Measurements from ENCODE around the gene GTF2E1.

The GTF2E1 gene

DNA sequence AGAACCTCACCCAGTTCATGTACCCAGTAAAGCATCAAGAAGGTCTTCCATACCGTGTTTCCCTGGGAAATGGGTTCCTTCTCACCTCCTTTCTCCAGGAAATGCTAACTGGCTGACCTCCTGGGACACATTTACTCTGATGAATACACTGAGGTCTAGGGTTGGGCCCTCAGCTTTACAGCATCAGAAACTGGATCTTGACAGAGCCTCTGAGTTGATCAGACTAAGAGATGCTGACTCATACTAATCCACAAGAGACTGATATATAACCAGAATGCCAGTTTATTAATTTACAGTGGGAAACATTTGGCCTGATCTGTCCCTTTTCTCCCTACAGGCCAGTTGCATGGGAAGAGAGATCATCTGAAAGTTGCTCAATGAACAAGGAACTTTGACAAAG is 55.8 kb downstream of the GTF2E1 start:
- no peak for DNase-seq (ENCODE audit: low read depth in 2 of 2)

DNA sequence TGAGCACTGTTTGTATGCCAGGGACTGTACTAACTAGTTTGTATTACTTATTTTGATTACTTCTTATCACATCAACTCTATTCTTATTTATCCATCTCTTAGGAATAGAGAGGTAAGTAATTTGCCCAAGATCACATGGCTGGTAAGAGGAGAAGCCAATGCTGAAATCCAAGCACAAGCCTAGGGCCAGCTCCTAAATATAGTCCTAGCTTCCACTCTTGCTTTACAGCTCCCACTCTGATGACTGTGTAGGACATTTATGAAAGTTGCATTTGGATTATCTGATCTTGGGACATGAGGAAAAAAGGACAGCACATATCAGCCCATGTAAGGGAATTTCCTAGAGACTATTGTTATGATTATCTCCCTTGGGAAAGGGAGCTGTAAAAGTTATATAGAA is 58.1 kb downstream of the GTF2E1 start:
- no peak for DNase-seq (ENCODE audit: low read depth in 2 of 2)

DNA sequence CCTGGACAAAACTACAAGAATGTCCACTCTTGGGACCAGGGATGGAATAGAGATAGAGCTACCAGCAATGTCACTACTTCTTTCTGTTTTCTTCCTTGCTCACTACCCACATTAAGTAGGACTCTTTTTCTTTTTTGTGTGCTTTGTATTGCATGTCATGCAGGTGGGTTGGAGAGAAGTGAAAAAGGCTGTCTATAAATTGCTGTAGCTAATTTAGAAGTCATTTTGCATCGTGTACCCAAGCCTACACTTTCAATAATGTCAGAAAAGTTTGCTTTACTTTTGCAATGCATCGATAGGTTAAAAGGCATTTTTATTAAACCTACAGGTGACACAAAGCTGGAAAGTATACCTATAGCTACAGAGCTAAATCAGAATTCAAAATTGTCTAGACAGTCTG is 58.9 kb downstream of the GTF2E1 start:
- no peak for DNase-seq (ENCODE audit: low read depth in 2 of 2)

DNA sequence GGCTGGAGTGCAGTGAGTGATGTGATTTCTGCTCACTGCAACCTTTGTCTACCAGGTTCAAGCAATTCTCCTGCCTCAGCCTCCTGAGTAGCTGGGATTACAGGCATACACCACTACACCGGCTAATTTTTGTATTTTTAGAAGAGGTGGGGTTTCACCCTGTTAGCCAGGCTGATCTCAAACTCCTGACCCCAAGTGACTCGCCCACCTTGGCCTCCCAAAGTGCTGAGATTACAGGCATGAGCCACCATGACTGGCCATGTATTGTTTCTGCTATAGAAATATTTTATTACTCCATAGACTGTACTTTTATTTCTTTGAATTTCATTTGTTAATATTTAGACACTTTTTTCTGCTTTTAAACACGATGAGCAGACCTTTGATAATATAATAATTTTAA is 60.4 kb downstream of the GTF2E1 start:
- no peak for DNase-seq (ENCODE audit: low read depth in 2 of 2)

DNA sequence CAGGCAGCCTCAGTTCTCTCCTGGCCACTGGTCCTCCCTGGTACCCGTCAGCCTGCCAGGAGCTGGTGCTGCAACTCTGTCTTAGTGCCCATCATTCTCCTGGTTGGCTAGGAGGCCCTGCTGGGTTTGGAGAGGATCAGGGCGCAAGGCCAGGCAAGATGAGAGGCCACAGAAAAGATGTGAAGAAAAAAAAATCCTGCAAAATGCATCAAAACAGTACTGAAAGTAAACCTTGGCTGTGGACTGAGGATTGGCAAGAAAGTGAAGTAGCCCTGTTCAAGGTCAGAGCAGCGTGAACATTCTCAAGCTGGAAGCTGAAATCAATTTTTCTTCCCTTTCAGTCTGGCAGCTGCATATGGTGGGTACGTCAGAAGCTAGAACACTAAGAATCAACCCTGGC is 74.2 kb downstream of the GTF2E1 start:
- DNase-seq (ENCODE audit: low read depth in 2 of 2): no peak

DNA sequence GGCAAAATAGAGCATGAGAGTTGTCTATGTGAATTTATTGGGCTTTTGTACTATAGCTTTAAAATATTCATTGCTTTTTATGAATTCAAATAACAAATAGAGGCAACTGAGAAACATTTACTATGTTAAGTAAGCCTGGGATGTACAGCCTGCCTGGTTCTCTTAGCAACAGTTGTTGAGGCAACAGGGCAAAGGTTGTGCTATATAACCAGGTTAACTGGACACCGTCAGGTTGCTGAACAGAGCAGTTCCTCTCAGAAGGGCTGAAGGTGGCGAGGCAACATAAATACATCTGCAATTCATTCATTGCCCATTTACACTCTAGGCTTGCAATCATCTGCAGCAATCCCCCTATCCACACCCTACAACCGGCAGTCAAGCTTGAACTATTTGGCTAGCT is 78.2 kb downstream of the GTF2E1 start:
- no peak for DNase-seq (ENCODE audit: low read depth in 2 of 2)

DNA sequence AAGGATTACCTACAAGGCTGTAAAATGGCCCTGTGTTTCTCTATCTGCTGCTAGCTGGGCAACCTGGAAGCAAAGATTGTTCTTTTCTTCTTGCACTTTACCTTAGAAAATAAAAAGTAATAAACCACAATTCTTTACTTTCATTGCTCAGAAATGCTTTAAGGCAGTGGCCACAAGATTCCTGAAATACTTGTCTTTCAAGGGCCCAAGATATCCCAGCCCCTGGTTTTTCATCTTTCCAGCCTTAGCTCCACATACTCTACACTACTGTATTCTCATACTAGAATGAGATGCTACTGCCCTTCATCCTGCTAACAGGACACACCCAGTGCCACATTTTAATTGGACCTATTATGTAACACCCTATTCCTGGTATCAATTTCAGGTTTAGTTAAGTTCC is 78.9 kb downstream of the GTF2E1 start:
- no peak for DNase-seq (ENCODE audit: low read depth in 2 of 2)

DNA sequence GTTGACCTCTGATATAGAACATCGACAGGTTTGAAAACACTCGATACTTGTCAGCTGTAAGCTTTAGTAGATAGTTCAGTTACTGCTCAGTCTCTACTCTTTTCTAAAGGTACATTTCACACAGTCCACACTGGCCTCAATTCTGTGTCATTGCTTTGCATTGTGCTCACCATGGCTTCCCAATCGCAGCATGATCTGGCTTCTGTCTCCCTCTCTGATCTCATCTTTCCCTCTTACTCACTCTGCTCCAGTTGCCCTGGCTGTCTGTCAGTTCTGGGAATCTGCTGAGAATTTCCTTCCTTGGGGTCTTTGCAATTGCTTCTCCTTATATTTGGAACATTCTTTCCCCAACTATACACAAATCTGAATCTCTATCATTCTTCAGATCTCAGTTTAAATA is 80.6 kb downstream of the GTF2E1 start:
- no peak for DNase-seq (ENCODE audit: low read depth in 2 of 2)

DNA sequence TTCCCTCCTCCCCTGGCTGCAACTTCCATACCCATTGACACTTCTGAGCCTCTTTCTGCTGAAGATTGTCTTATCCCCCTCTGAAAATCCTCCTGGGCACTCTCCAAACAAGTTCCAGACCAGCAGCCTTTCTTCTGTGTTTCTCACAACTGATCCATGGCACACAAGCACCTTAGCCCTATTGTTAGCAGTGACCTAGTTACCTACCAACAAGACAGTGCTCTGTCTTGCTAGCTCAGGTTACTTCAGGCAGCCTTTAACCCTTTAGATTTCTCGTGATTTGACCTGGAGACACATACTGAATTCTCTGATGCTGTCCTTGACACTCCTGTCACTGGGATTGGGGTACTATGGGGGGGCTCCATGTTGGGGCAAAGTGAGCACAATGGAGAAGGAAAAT is 82.1 kb downstream of the GTF2E1 start:
- no peak for DNase-seq (ENCODE audit: low read depth in 2 of 2)

DNA sequence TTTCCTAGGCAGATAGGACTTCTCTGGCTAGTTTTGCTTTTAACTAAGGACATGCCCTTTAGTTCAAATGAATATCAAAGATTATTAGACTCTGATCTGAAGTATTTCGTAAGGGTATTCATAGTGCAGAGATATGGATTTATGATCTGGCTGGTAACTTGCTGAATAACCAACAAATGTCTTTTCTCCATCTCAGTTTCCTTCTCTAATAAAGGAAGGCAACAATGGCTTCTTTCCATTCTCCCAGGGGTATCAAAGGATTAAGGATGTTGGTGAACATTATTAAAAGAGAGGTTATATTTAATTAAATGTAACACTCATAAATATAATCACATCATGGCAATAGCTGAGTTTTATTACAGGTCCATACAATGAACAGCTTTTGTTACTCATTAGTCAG is 86.3 kb downstream of the GTF2E1 start:
- no peak for DNase-seq (ENCODE audit: low read depth in 2 of 2)

DNA sequence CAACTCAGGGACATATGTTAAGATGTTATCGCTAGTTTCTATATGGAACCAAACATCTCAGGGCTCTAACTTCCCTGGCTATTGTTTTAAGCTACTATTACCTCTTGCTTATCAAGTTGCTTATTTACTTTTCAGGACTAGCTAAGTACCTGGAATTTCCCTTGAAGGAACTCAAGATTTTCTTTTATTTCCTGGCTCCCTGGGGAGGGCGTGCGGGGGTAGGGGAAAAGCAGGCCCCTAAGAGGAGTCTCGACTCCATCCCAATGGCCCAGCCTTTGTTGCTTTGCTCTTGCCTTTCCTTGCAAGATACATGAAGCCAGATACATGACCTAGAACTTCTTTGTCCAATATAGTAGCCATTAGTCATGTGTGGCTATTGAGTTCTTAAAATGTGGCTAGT is 88.5 kb downstream of the GTF2E1 start:
- DNase-seq (ENCODE audit: low read depth in 2 of 2): no peak

Data from fibroblast of skin of left quadriceps (primary cell).